ENCODE measurements around the gene LMTK3.
"Not testable (repeated sequence)": the region's sequence is repeated elsewhere in the genome, so short reads cannot be mapped to it uniquely, and the experiment has no call there.

Gene LMTK3

GRCh38 chr19:48507911-48508439 lies 3.7 kb downstream of the LMTK3 start:
- no peak for DNase-seq

GRCh38 chr19:48506138-48506733 lies 5.4 kb downstream of the LMTK3 start:
- DNase-seq: no peak

- DNase-seq: peak; percentile 79
These were observed 9.2 kb downstream of the LMTK3 start for GRCh38 chr19:48502350-48503018.

GRCh38 chr19:48501494-48502349 lies 9.9 kb downstream of the LMTK3 start:
- peak; percentile 79 for DNase-seq

GRCh38 chr19:48500830-48501493 lies 10.7 kb downstream of the LMTK3 start:
- no peak for DNase-seq

- no peak for DNase-seq
These were observed 12.1 kb downstream of the LMTK3 start for GRCh38 chr19:48499316-48500090.

- DNase-seq: no peak
These were observed 12.9 kb downstream of the LMTK3 start for GRCh38 chr19:48498595-48499311.

- no peak for DNase-seq
These were observed 13.7 kb downstream of the LMTK3 start for GRCh38 chr19:48497728-48498594.

GRCh38 chr19:48496959-48497727 lies 14.5 kb downstream of the LMTK3 start:
- DNase-seq: no peak

- DNase-seq: no peak
These were observed 16.2 kb downstream of the LMTK3 start for GRCh38 chr19:48495396-48495795.

- no peak for DNase-seq
These were observed 17.8 kb downstream of the LMTK3 start for GRCh38 chr19:48493718-48494401.

- DNase-seq: peak; percentile 94
These were observed 18.5 kb downstream of the LMTK3 start for GRCh38 chr19:48492925-48493717.

GRCh38 chr19:48491793-48492123 lies 19.9 kb downstream of the LMTK3 start:
- no peak for DNase-seq

- peak; percentile 76 for DNase-seq
These were observed 20.4 kb downstream of the LMTK3 start for GRCh38 chr19:48490981-48491792.

GRCh38 chr19:48489608-48490216 lies 21.9 kb downstream of the LMTK3 start:
- DNase-seq: peak; percentile 95

GRCh38 chr19:48488478-48488877 lies 23.2 kb downstream of the LMTK3 start:
- not testable (repeated sequence) for DNase-seq

GRCh38 chr19:48487948-48488347 lies 23.7 kb downstream of the LMTK3 start:
- DNase-seq: no peak

Measured in activated CD8-positive, alpha-beta memory T cell treated with anti-CD3 and anti-CD28 coated beads, Interleukin-2, amount 50 U/mL, for 48 hours (primary cell).